HEK293 (cell line): Measurements from ENCODE around the gene PTS.

Source experiments
- CTCF ChIP-seq: fragments of 450-650 bp; formaldehyde crosslinking; IDR thresholded peaks from 2 replicates; pipeline ENCODE4 v1.5.1; 2016; ENCODE audit warnings: missing biosample characterization, missing genetic modification characterization
- GLIS2 ChIP-seq: fragments of 450-650 bp; formaldehyde crosslinking; IDR thresholded peaks from 2 replicates; pipeline ENCODE4 v1.5.1; 2016; ENCODE audit warnings: missing biosample characterization, missing genetic modification characterization
- PBX3 ChIP-seq: sonication (generic); formaldehyde crosslinking; IDR thresholded peaks from 2 replicates; pipeline ENCODE4 v1.8.1; 2022; ENCODE audit warnings: mild to moderate bottlenecking, moderate library complexity, missing genetic modification reagents
- REST ChIP-seq: fragments of 450-650 bp; formaldehyde crosslinking; IDR thresholded peaks from 2 replicates; pipeline ENCODE4 v1.5.1; 2016; ENCODE audit warnings: missing biosample characterization, missing genetic modification characterization
- SP2 ChIP-seq: fragments of 450-650 bp; formaldehyde crosslinking; IDR thresholded peaks from 2 replicates; pipeline ENCODE4 v1.5.1; 2016; ENCODE audit warnings: missing biosample characterization, missing genetic modification characterization
- TRIM28 ChIP-seq: IDR thresholded peaks from 2 replicates; pipeline ENCODE4 v1.6.1; 2011; ENCODE audit warnings: low read length, control low read depth, borderline replicate concordance
- ZEB2 ChIP-seq: fragments of 450-650 bp; formaldehyde crosslinking; IDR thresholded peaks from 2 replicates; pipeline ENCODE4 v1.5.1; 2016; ENCODE audit warnings: missing biosample characterization, missing genetic modification characterization
- ZNF335 ChIP-seq: fragments of 450-650 bp; formaldehyde crosslinking; conservative IDR thresholded peaks from 2 replicates; pipeline ENCODE4 v1.5.1; 2016; ENCODE audit warnings: missing biosample characterization, missing genetic modification characterization
- ZNF701 ChIP-seq: fragments of 450-650 bp; formaldehyde crosslinking; IDR thresholded peaks from 2 replicates; pipeline ENCODE4 v1.5.1; 2016; ENCODE audit warnings: missing biosample characterization, missing genetic modification characterization
- ZSCAN16 ChIP-seq: fragments of 450-650 bp; formaldehyde crosslinking; IDR thresholded peaks from 2 replicates; pipeline ENCODE4 v1.5.1; 2016; ENCODE audit warnings: missing biosample characterization, missing genetic modification characterization

- TF ChIP-seq PBX3 (CRISPR knock-in tag) (no peak), CTCF (tag by site-specific recombination) (no peak), ZNF335 (no peak), ZNF701 (tag by site-specific recombination) (no peak), REST (no peak), TRIM28 (no peak), GLIS2 (tag by site-specific recombination) (no peak), SP2 (tag by site-specific recombination) (no peak), ZSCAN16 (tag by site-specific recombination) (no peak), ZEB2 (tag by site-specific recombination) (no peak)
These were observed 13.5 kb upstream of the PTS start for GRCh38 chr11:112212710-112213109.
